ENCODE results near the gene RFPL2.

RFPL2 gene

GRCh38 chr22:32207971-32208480 lies 3.2 kb upstream of the RFPL2 start:
- H3K4me3 ChIP-seq (ENCODE audit: control insufficient read depth, low read depth, low read length), result no peak overlapping the region
- no peak for DNase-seq (ENCODE audit: low read depth)
- no peak for TF ChIP-seq CTCF (conservative IDR thresholded peaks at IDR 0.05; ENCODE audit: control insufficient read depth, insufficient read depth, low read depth, low read length)

GRCh38 chr22:32206774-32207758 lies 2.2 kb upstream of the RFPL2 start:
- TF ChIP-seq CTCF (conservative IDR thresholded peaks at IDR 0.05; ENCODE audit: control insufficient read depth, insufficient read depth, low read depth, low read length), result peak; percentile 50
- DNase-seq (ENCODE audit: low read depth), result peak; percentile 14
- H3K4me3 ChIP-seq (ENCODE audit: control insufficient read depth, low read depth, low read length), result no peak overlapping the region

- TF ChIP-seq CTCF (conservative IDR thresholded peaks at IDR 0.05; ENCODE audit: control insufficient read depth, insufficient read depth, low read depth, low read length), result no peak
- no peak for DNase-seq (ENCODE audit: low read depth)
- H3K4me3 ChIP-seq (ENCODE audit: control insufficient read depth, low read depth, low read length), result no peak overlapping the region
These were observed 1.3 kb upstream of the RFPL2 start for GRCh38 chr22:32205974-32206773.

- no peak overlapping the region for H3K4me3 ChIP-seq (ENCODE audit: control insufficient read depth, low read depth, low read length)
- no peak for DNase-seq (ENCODE audit: low read depth)
- TF ChIP-seq CTCF (conservative IDR thresholded peaks at IDR 0.05; ENCODE audit: control insufficient read depth, insufficient read depth, low read depth, low read length), result no peak
These were observed 625 bp downstream of the RFPL2 start for GRCh38 chr22:32204040-32204855.

- TF ChIP-seq CTCF (conservative IDR thresholded peaks at IDR 0.05; ENCODE audit: control insufficient read depth, insufficient read depth, low read depth, low read length), result no peak
- DNase-seq (ENCODE audit: low read depth), result no peak
- H3K4me3 ChIP-seq (ENCODE audit: control insufficient read depth, low read depth, low read length), result no peak overlapping the region
These were observed 1.5 kb downstream of the RFPL2 start for GRCh38 chr22:32203181-32204039.
